SK-N-MC (cell line): Measurements from ENCODE around the gene SCRN3.

Experiments used
- EZH2 ChIP-seq: fragments of 200-600 bp; sonication (generic); IDR thresholded peaks from one replicate; pipeline ENCODE4 v1.6.1; 2017; ENCODE audit warnings: antibody characterized with exemption
- FOXP2 ChIP-seq: optimal IDR thresholded peaks from 2 replicates; pipeline ENCODE3; 2011; ENCODE audit warnings: mild to moderate bottlenecking, moderate library complexity; ENCODE audit not compliant: insufficient read depth; ENCODE audit errors: extremely low read length, control extremely low read depth
- POLR2AphosphoS5 ChIP-seq: IDR thresholded peaks from 2 replicates; pipeline ENCODE4 v1.6.1; 2012; ENCODE audit warnings: mild to moderate bottlenecking, low read depth, low read length, borderline replicate concordance

GRCh38 chr2:174445248-174445647, 49.7 kb downstream of the SCRN3 start:
- no peak for TF ChIP-seq EZH2
- no peak for TF ChIP-seq POLR2AphosphoS5
- TF ChIP-seq FOXP2 = no peak
